ENCODE data around the gene ZNF417. TPM values are rescaled to one million over a fixed set of nuclear protein-coding genes. Genes with fewer than 3 reads are reported as not detected.

Gene ZNF417
- total RNA-seq, 1 experiment from 2014 or later = 22.2 TPM

DNA sequence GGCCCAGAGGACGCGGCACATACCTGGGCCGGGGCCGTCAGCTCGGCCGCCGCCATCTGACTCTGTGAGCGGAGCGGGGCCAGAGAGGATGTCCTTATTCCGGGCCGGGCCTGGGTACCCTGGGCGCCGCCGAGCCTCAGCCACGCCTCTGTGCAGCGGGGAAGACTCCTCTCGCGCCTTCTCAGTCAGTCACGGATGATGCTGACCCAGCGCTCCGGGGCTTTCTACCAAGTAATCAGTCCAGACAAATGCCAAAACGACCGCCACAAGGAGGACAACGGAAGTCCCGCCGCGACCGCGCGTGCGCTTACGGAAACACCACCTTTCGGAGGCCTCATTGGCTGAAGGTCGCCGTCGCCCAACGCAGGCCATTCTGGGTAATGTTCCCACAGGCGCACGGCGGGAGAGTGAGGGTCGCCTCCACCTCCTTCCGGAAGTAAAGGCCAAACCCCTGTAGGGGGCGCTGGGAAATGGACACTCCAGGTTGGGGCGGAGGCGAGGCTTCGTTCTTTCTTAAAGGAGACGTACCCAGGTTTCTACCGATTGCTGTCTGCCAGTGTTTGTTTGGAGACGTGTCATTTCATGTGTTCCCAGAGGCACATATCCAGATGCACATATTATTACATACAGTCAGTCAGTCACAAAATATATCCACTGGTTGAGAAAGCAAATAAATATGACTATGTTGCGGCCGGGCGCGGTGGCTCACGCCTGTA, 31.2 kb upstream of the ZNF417 start, which contains the start of gene ZNF256:
TSS of gene ZNF256 (minus strand) at position 288 of the 716 bp plus-strand sequence. CDS start at position 56, 232 bp downstream.
- peak within 1 kb of the TSS; percentile 34 for H3K18ac ChIP-seq (ENCODE audit: insufficient read length, low read depth, low read length)
- H3K79me1 ChIP-seq (ENCODE audit: insufficient read depth, low read depth, low read length, poor library complexity, severe bottlenecking) = peaks cover 10% of the 10 kb centered on the region
- peaks cover 4% of the 10 kb centered on the region for H3K9me3 ChIP-seq (ENCODE audit: control insufficient read depth, low read depth, low read length)
- H3K27ac Mint-ChIP-seq = peak within 1 kb of the TSS; percentile 90 to 96 (median 92)
- no peak within 1 kb of the TSS for H2BK20ac ChIP-seq (ENCODE audit: low read depth, low read length, poor library complexity, severe bottlenecking)
- peaks cover 26 to 61% of the 10 kb centered on the region in 2 experiments for H3K9me3 Mint-ChIP-seq
- DNase-seq = peak; percentile 98
- H3K4ac ChIP-seq (ENCODE audit: low read depth, low read length) = no peak within 1 kb of the TSS
- H3T11ph ChIP-seq (ENCODE audit: low read length) = no peak within 1 kb of the TSS
- H4K5ac ChIP-seq (ENCODE audit: insufficient read length, low read depth, low read length) = no peak within 1 kb of the TSS
- H3K9ac ChIP-seq (ENCODE audit: extremely low read depth, insufficient read length, low read length) = peak within 1 kb of the TSS; percentile 70
- no peak within 1 kb of the TSS for H4K8ac ChIP-seq (replicated peaks; ENCODE audit: insufficient read length, low read depth, low read length)
- TF ChIP-seq, protein P1, sequence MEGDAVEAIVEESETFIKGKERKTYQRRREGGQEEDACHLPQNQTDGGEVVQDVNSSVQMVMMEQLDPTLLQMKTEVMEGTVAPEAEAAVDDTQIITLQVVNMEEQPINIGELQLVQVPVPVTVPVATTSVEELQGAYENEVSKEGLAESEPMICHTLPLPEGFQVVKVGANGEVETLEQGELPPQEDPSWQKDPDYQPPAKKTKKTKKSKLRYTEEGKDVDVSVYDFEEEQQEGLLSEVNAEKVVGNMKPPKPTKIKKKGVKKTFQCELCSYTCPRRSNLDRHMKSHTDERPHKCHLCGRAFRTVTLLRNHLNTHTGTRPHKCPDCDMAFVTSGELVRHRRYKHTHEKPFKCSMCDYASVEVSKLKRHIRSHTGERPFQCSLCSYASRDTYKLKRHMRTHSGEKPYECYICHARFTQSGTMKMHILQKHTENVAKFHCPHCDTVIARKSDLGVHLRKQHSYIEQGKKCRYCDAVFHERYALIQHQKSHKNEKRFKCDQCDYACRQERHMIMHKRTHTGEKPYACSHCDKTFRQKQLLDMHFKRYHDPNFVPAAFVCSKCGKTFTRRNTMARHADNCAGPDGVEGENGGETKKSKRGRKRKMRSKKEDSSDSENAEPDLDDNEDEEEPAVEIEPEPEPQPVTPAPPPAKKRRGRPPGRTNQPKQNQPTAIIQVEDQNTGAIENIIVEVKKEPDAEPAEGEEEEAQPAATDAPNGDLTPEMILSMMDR (conservative IDR thresholded peaks at IDR 0.05) = peak; percentile 83
- no peak within 1 kb of the TSS for H2AFZ ChIP-seq (ENCODE audit: low read length)
- H2BK5ac ChIP-seq (ENCODE audit: insufficient read length, low read length) = no peak within 1 kb of the TSS
- no peaks in the 10 kb centered on the region for H4K20me1 ChIP-seq (ENCODE audit: control insufficient read depth, insufficient read depth, insufficient read length)
- peak within 1 kb of the TSS; percentile 92 for H3K4me2 ChIP-seq (ENCODE audit: insufficient read depth, insufficient read length, low read length)
- H3K27me3 ChIP-seq (ENCODE audit: insufficient read depth, low read length) = no peaks in the 10 kb centered on the region
- peak within 1 kb of the TSS; percentile 93 for H3K4me3 Mint-ChIP-seq
- H3K27ac ChIP-seq (ENCODE audit: insufficient read length, low read depth, low read length) = no peak within 1 kb of the TSS
- WGBS (ENCODE audit: extremely low coverage, insufficient read length, low lambda C conversion rate) = no CpG with 5 or more reads among the region's 54 CpGs
- peaks cover 21 to 41% (median 28%) of the 10 kb centered on the region in 3 experiments for H3K36me3 Mint-ChIP-seq (ENCODE audit: insufficient read depth in 1 of 3, low read depth in 3 of 3)
- H3K56ac ChIP-seq (ENCODE audit: insufficient read length, low read depth, low read length) = no peak within 1 kb of the TSS
- no peaks in the 10 kb centered on the region for H3K4me1 ChIP-seq (ENCODE audit: insufficient read depth, low read length)
- no peak within 1 kb of the TSS for H4K91ac ChIP-seq (ENCODE audit: insufficient read length, low read depth, low read length)
- H3K23me2 ChIP-seq (ENCODE audit: insufficient read length, low read depth, low read length, poor library complexity, severe bottlenecking) = peaks cover 8% of the 10 kb centered on the region
- no peak within 1 kb of the TSS for H3K23ac ChIP-seq (ENCODE audit: insufficient read length, low read depth, low read length)
- no peak within 1 kb of the TSS for H2BK12ac ChIP-seq (ENCODE audit: insufficient read length, low read depth, low read length)
- H3K79me2 ChIP-seq (ENCODE audit: insufficient read depth, low read length) = peaks cover 32% of the 10 kb centered on the region
- H3K27me3 Mint-ChIP-seq (ENCODE audit: low read depth) = peaks cover 4% of the 10 kb centered on the region; the same call in 1 of the 2 replicates
- H3K14ac ChIP-seq (ENCODE audit: insufficient read depth, low read length) = peak within 1 kb of the TSS; percentile 93
- H2BK120ac ChIP-seq (ENCODE audit: low read depth, low read length, poor library complexity, severe bottlenecking) = no peak within 1 kb of the TSS
- H3K4me1 Mint-ChIP-seq = peaks cover 12 to 15% of the 10 kb centered on the region in 2 experiments
- no peak within 1 kb of the TSS for H2AK5ac ChIP-seq (ENCODE audit: insufficient read length, low read length)
- no peak within 1 kb of the TSS for H2BK15ac ChIP-seq (ENCODE audit: low read depth, low read length)

All from H9 (cell line).